DND-41 (cell line): ENCODE results near the gene PTGIR.

Source experiments
- ATAC-seq: fragments of 200-7000 bp; cut with Tn5 transposase; 3 replicates; pipeline ENCODE4 v1.9.1; 2021; ENCODE audit warnings: low read depth; ENCODE audit not compliant: insufficient read depth
- DNase-seq: peaks from one replicate; pipeline ENCODE4 v3.0.0-alpha.2; 2020
- H2AFZ ChIP-seq: 2 replicates; pipeline ENCODE4 v1.6.0; 2012; ENCODE audit warnings: low read depth, low read length
- H3K27ac ChIP-seq: 2 replicates; pipeline ENCODE4 v1.5.1; 2012; ENCODE audit warnings: low read length, inconsistent platforms
- H3K27me3 ChIP-seq: fragments of 200-600 bp; sonication (generic); 2 replicates; pipeline ENCODE4 v1.6.0; 2012; ENCODE audit warnings: low read length, mild to moderate bottlenecking, inconsistent platforms; ENCODE audit not compliant: insufficient read depth, poor library complexity
- H3K36me3 ChIP-seq: 2 replicates; pipeline ENCODE4 v1.5.1; 2012; ENCODE audit warnings: low read length, inconsistent platforms; ENCODE audit not compliant: insufficient read depth
- H3K4me1 ChIP-seq: 2 replicates; pipeline ENCODE4 v1.5.1; 2012; ENCODE audit warnings: mild to moderate bottlenecking, low read length; ENCODE audit not compliant: insufficient read depth
- H3K4me2 ChIP-seq: 2 replicates; pipeline ENCODE4 v1.6.0; 2012; ENCODE audit warnings: mild to moderate bottlenecking, moderate library complexity, low read length, inconsistent platforms; ENCODE audit not compliant: insufficient read depth
- H3K4me3 ChIP-seq, 2 experiments: fragments of 200-600 bp in 1 of 2; shearing (Covaris generic) in 1 of 2; 2 replicates each; pipeline ENCODE4 v1.5.1; 2012 to 2016; ENCODE audit warnings: inconsistent platforms in 2 of 2, low read length in 2 of 2, mild to moderate bottlenecking in 2 of 2, low read depth in 1 of 2, moderate library complexity in 1 of 2
- H3K79me2 ChIP-seq: 2 replicates; pipeline ENCODE4 v1.6.0; 2012; ENCODE audit warnings: low read length, inconsistent platforms; ENCODE audit not compliant: insufficient read depth
- H3K9ac ChIP-seq: 2 replicates; pipeline ENCODE4 v1.6.0; 2012; ENCODE audit warnings: low read depth, mild to moderate bottlenecking, inconsistent platforms, low read length, moderate library complexity
- H3K9me3 ChIP-seq: 2 replicates; pipeline ENCODE4 v1.5.1; 2012; ENCODE audit warnings: low read length, moderate library complexity, mild to moderate bottlenecking, inconsistent platforms; ENCODE audit not compliant: insufficient read depth, severe bottlenecking
- H4K20me1 ChIP-seq: 2 replicates; pipeline ENCODE4 v1.6.0; 2012; ENCODE audit warnings: low read length; ENCODE audit not compliant: insufficient read depth
- EZH2 ChIP-seq: IDR thresholded peaks from 3 replicates; pipeline ENCODE4 v1.6.1; 2012; ENCODE audit warnings: borderline replicate concordance, low read depth, mild to moderate bottlenecking, moderate library complexity, low read length, inconsistent platforms; ENCODE audit not compliant: severe bottlenecking
- TF ChIP-seq, protein P1 (sequence below): IDR thresholded peaks from 2 replicates; pipeline ENCODE4 v1.5.1; 2012; ENCODE audit warnings: borderline replicate concordance, low read length, moderate library complexity, mild to moderate bottlenecking; ENCODE audit not compliant: poor library complexity, severe bottlenecking; ENCODE audit errors: extremely low read depth

PTGIR gene

DNA sequence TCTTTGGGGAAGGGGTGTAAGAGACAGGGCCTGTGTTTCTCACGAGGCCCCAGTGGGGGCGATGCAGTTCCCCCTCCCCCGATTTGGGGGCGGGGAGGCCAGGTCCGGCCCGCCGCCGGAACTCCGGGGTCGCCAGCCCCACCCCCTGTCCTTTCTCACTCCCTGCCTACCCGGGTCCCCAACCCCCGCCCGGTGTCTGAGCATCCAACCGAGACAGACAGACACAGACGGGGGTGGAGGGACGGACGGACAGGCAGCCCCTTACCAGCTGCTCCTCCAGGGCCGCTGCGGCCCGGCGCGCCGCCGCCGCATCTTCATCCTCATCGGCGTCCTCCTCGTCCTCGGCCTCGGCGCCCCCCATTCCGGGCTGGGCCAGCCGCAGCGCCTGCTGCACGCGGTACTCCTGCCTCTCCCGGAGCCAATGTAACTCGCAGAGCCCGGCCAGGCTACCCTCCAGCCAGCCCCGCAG lies 35.7 kb upstream of the PTGIR start:
- H3K4me2 ChIP-seq = peak overlapping the region; percentile 98
- no peaks in the 10 kb centered on the region for H3K79me2 ChIP-seq
- peaks cover 15% of the 10 kb centered on the region; the same call in 1 of the 2 replicates for H4K20me1 ChIP-seq
- ATAC-seq (no peak; the same call in 1 of the 3 replicates), DNase-seq (no peak)
- H3K9me3 ChIP-seq = no peaks in the 10 kb centered on the region
- H3K9ac ChIP-seq = peak overlapping the region; percentile 55
- no peak for TF ChIP-seq EZH2
- TF ChIP-seq, protein P1, sequence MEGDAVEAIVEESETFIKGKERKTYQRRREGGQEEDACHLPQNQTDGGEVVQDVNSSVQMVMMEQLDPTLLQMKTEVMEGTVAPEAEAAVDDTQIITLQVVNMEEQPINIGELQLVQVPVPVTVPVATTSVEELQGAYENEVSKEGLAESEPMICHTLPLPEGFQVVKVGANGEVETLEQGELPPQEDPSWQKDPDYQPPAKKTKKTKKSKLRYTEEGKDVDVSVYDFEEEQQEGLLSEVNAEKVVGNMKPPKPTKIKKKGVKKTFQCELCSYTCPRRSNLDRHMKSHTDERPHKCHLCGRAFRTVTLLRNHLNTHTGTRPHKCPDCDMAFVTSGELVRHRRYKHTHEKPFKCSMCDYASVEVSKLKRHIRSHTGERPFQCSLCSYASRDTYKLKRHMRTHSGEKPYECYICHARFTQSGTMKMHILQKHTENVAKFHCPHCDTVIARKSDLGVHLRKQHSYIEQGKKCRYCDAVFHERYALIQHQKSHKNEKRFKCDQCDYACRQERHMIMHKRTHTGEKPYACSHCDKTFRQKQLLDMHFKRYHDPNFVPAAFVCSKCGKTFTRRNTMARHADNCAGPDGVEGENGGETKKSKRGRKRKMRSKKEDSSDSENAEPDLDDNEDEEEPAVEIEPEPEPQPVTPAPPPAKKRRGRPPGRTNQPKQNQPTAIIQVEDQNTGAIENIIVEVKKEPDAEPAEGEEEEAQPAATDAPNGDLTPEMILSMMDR = no peak
- peak overlapping the region; percentile 67 for H2AFZ ChIP-seq
- H3K27ac ChIP-seq = no peak overlapping the region
- peak overlapping the region; percentile 28 to 62; a peak in 3 of 4 replicates for H3K4me3 ChIP-seq
- peaks cover 30% of the 10 kb centered on the region for H3K4me1 ChIP-seq
- peaks cover 22% of the 10 kb centered on the region for H3K27me3 ChIP-seq
- no peaks in the 10 kb centered on the region for H3K36me3 ChIP-seq

DNA sequence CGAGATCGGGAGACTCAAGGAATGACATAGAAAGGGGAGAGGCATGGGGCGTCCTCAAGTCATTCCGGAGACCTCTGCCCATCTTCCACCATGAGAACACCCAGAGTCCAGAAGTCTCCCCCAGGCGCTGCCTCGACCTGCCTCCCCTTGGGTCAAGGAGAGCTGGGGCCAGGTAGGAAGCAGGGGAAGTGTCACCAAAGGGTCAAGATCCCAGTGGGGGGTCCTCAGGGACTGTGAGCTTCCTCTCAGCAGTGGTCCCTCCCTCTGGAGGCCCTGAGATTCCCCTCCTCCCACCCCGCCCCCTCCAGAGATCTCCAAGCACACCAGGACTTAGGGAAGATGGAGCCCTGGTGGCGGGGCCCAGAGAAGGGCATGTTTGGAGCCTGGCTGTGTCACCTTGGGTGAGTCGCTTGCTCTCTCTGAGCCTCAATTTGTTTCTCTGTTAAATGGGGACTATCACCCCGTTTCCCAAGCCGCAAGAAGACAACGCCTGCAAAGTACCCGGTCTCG lies 35.2 kb upstream of the PTGIR start:
- no peak for DNase-seq
- H3K4me2 ChIP-seq = peak overlapping the region; percentile 98
- no peak overlapping the region for H2AFZ ChIP-seq
- H3K36me3 ChIP-seq = no peaks in the 10 kb centered on the region
- peaks cover 15% of the 10 kb centered on the region; the same call in 1 of the 2 replicates for H4K20me1 ChIP-seq
- ATAC-seq = no peak
- no peaks in the 10 kb centered on the region for H3K9me3 ChIP-seq
- H3K4me3 ChIP-seq = peak overlapping the region in 1 of 2 experiments; percentile 62; a peak in 2 of 4 replicates
- peaks cover 30% of the 10 kb centered on the region for H3K4me1 ChIP-seq
- no peak overlapping the region for H3K27ac ChIP-seq
- TF ChIP-seq, protein P1 = no peak
- no peak for TF ChIP-seq EZH2
- peaks cover 22% of the 10 kb centered on the region for H3K27me3 ChIP-seq
- H3K9ac ChIP-seq = peak overlapping the region; percentile 55; the same call in 1 of the 2 replicates
- no peaks in the 10 kb centered on the region for H3K79me2 ChIP-seq

DNA sequence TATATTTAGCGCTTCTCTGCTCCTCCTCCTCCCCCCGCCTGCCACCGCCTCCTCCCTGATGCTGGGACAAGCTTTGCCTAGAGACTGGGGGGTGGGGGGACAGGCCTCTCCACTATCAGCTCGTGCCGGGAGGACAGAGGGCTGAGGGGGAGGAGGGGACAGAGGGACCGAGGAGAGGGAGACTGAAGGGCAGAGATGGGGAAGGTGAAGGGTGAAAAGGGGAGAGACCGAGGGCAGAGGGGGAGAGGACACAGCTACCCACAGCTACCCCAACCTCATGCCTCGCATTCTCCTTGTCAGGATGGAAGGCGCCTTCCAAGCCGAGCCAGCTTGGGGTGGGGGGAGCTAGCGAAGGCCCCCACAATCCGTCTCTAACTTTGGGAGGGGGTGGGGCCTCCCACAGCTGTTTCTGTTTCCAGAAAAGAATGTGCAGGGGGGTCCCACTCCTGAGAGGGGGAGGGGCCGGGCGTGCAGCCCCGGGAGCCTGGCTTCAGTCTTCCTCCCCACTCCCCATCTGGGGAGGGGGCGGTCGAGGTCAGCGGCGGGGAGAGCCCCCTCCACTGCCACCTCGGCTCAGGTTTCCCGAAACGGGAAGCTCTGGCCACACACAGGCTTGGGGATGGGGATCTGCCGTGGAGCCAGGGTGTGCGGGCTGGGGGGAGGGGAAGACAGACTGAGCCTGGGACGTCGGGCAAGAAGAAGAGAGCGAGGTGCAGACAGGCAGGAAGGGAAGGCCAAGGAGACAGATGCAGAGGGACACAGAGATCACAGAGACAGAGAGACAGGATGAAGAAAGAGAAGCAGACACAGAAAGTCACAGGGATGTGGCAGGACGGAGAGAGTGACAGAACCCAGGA lies 34.5 kb upstream of the PTGIR start:
- Histone ChIP-seq H3K4me1 (peaks cover 30% of the 10 kb centered on the region), H3K27me3 (peaks cover 22% of the 10 kb centered on the region), H3K4me3 (no peak overlapping the region), H3K27ac (no peak overlapping the region), H3K79me2 (no peaks in the 10 kb centered on the region), H3K9me3 (no peaks in the 10 kb centered on the region), H3K9ac (no peak overlapping the region), H3K36me3 (no peaks in the 10 kb centered on the region), H2AFZ (no peak overlapping the region), H4K20me1 (peaks cover 15% of the 10 kb centered on the region; the same call in 1 of the 2 replicates), H3K4me2 (peak overlapping the region; percentile 98)
- no peak for ATAC-seq
- no peak for DNase-seq
- TF ChIP-seq, protein P1 = no peak
- TF ChIP-seq EZH2 = peak; percentile 35
